Peyer's patch (tissue), 4 donors: ENCODE results near the gene CD6. TPM values are rescaled to one million over a fixed set of nuclear protein-coding genes. Genes with fewer than 3 reads are reported as not detected.
A peak's percentile ranks its signal among the peaks of the same experiment; 100 is the strongest.

ENCODE experiments used
- DNase-seq, 3 donors: peaks; one replicate each; pipeline ENCODE4 v3.0.0-alpha.2; 2017 to 2019
- H3K27ac ChIP-seq, 4 donors: fragments of 200-600 bp; sonication (generic); one replicate each; pipeline ENCODE4 v1.5.1; 2016 to 2019
- H3K27me3 ChIP-seq, 2 donors: fragments of 200-600 bp; sonication (generic); one replicate each; pipeline ENCODE4 v1.5.1; 2019
- H3K36me3 ChIP-seq, 3 donors: fragments of 200-600 bp; sonication (generic); one replicate each; pipeline ENCODE4 v1.5.1; 2016 to 2019
- H3K4me1 ChIP-seq, 4 donors: fragments of 200-600 bp; sonication (generic); one replicate each; pipeline ENCODE4 v1.5.1; 2016 to 2019
- H3K4me3 ChIP-seq, 4 donors: fragments of 200-600 bp; sonication (generic); 1 replicate in 3 of 4; 2 replicates in 1 of 4; pipeline ENCODE4 v1.5.1; 2016 to 2019; ENCODE audit warnings: mild to moderate bottlenecking in 1 of 4
- H3K9me3 ChIP-seq, 4 donors: fragments of 200-600 bp; sonication (generic); one replicate each; pipeline ENCODE4 v1.5.1; 2016 to 2019; ENCODE audit warnings: mild to moderate bottlenecking in 1 of 4
- POLR2A ChIP-seq, 2 donors: fragments of 450-650 bp; IDR thresholded peaks; one replicate each; pipeline ENCODE4 v1.5.1; 2017; ENCODE audit warnings: antibody characterized with exemption in 2 of 2, mild to moderate bottlenecking in 2 of 2, moderate library complexity in 2 of 2
- total RNA-seq, 4 donors: library from RNA; depleted of rRNA; stranded (reverse); fragments of >200 nt; gene quantifications; one replicate each; pipeline ENCODE4 v1.1.0, GENCODE V29; 2016
- TF ChIP-seq, protein P1 (sequence below), 6 experiments: fragments of 450-650 bp in 4 of 6; fragments of 200-600 bp in 2 of 6; sonication (generic) in 1 of 6; IDR thresholded peaks; one replicate each; pipeline ENCODE4 v1.5.1; 2017 to 2019; ENCODE audit warnings: antibody characterized with exemption in 6 of 6, mild to moderate bottlenecking in 3 of 6, moderate library complexity in 1 of 6

The CD6 gene, protein sequence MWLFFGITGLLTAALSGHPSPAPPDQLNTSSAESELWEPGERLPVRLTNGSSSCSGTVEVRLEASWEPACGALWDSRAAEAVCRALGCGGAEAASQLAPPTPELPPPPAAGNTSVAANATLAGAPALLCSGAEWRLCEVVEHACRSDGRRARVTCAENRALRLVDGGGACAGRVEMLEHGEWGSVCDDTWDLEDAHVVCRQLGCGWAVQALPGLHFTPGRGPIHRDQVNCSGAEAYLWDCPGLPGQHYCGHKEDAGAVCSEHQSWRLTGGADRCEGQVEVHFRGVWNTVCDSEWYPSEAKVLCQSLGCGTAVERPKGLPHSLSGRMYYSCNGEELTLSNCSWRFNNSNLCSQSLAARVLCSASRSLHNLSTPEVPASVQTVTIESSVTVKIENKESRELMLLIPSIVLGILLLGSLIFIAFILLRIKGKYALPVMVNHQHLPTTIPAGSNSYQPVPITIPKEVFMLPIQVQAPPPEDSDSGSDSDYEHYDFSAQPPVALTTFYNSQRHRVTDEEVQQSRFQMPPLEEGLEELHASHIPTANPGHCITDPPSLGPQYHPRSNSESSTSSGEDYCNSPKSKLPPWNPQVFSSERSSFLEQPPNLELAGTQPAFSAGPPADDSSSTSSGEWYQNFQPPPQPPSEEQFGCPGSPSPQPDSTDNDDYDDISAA
- total RNA-seq = 10 to 100 TPM in 1 of 4 donors, 1 to 10 TPM in 3; 3.3 to 15.7 (median 4.7) TPM

DNA sequence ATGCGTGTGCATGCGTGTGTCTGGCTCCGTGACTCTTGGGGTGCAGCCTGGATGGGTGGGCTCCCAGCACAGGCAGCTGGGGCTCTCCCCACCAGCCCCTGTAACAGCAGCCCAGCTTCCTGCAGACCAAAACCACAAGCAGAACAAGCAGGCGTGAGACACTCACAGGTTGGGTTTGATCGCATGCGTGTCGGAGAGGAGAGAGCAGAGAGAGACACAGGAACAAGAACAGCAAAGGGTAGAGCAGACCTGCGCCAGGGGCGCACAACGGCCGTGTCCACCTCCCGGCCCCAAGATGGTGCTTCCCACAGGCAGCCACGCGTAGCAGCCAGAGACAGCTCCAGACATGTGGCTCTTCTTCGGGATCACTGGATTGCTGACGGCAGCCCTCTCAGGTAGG, at the start of gene CD6:
Gene CD6 (plus strand): TSS at position 161 of the 400 bp plus-strand sequence. CDS start 186 bp downstream, at position 347.
- H3K4me1 ChIP-seq = peaks cover 0 to 9% (median 4%) of the 10 kb centered on the region in 4 donors
- peak within 1 kb of the TSS; percentile 67 to 76 (median 71) for H3K27ac ChIP-seq
- peak within 1 kb of the TSS; percentile 40 to 43 (median 41) for H3K4me3 ChIP-seq
- TF ChIP-seq POLR2A (IDR thresholded peaks at IDR 0.05) = no peak
- TF ChIP-seq, protein P1, sequence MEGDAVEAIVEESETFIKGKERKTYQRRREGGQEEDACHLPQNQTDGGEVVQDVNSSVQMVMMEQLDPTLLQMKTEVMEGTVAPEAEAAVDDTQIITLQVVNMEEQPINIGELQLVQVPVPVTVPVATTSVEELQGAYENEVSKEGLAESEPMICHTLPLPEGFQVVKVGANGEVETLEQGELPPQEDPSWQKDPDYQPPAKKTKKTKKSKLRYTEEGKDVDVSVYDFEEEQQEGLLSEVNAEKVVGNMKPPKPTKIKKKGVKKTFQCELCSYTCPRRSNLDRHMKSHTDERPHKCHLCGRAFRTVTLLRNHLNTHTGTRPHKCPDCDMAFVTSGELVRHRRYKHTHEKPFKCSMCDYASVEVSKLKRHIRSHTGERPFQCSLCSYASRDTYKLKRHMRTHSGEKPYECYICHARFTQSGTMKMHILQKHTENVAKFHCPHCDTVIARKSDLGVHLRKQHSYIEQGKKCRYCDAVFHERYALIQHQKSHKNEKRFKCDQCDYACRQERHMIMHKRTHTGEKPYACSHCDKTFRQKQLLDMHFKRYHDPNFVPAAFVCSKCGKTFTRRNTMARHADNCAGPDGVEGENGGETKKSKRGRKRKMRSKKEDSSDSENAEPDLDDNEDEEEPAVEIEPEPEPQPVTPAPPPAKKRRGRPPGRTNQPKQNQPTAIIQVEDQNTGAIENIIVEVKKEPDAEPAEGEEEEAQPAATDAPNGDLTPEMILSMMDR (IDR thresholded peaks at IDR 0.05) = no peak
- no peaks in the 10 kb centered on the region for H3K27me3 ChIP-seq
- peak in 2 of 3 donors; percentile 81 to 84 for DNase-seq
- H3K36me3 ChIP-seq = no peaks in the 10 kb centered on the region
- H3K9me3 ChIP-seq = no peaks in the 10 kb centered on the region

DNA sequence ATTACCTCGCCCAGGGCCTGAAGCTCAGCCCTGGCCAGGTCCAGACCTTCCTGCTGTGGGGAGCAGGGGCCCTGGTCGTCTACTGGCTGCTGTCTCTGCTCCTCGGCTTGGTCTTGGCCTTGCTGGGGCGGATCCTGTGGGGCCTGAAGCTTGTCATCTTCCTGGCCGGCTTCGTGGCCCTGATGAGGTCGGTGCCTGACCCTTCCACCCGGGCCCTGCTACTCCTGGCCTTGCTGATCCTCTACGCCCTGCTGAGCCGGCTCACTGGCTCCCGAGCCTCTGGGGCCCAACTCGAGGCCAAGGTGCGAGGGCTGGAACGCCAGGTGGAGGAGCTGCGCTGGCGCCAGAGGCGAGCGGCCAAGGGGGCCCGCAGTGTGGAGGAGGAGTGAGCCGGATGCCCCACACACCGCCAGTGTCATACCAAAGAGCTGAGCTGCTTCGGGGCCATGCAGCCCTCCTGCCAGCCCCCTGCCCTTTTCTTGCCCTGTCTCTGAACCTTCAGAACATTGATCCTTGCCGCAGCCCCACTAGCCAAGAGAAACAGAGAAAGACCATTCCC, 49.6 kb upstream of the CD6 start:
- Histone ChIP-seq H3K27ac (no peak overlapping the region), H3K9me3 (no peaks in the 10 kb centered on the region), H3K27me3 (peaks cover 0 to 10% of the 10 kb centered on the region in 2 donors), H3K4me1 (peaks cover 5 to 28% (median 12%) of the 10 kb centered on the region in 4 donors), H3K36me3 (peaks cover 0 to 36% (median 0%) of the 10 kb centered on the region in 3 donors), H3K4me3 (no peak overlapping the region)
- DNase-seq = peak in 1 of 3 donors; percentile 36
- no peak for TF ChIP-seq POLR2A (IDR thresholded peaks at IDR 0.05)

DNA sequence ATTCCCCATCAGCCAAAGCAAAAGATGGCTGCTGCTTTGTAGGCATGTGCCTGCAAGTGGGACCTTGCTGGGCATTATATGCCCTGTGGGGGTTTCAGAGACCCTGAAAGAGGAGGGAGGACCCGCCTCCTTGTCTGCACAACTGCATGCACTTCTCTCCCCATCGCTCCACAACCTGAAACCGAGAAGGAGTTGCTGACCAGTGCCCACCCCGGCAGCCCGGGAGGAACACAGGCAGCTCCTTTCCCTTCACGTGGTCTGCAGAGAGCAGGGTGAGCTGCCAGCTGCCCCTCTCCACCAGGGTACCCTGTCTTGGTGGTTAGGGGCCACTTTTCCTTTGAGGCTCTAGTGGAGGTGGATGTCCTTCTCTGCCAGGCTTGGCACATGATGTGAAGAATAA, 48.6 kb upstream of the CD6 start:
- TF ChIP-seq, protein P1 (IDR thresholded peaks at IDR 0.05) = no peak
- no peak for TF ChIP-seq POLR2A (IDR thresholded peaks at IDR 0.05)
- Histone ChIP-seq H3K4me1 (peaks cover 5 to 28% (median 12%) of the 10 kb centered on the region in 4 donors), H3K36me3 (peaks cover 0 to 36% (median 0%) of the 10 kb centered on the region in 3 donors), H3K4me3 (no peak overlapping the region), H3K9me3 (no peaks in the 10 kb centered on the region), H3K27me3 (peaks cover 0 to 10% of the 10 kb centered on the region in 2 donors), H3K27ac (no peak overlapping the region)
- DNase-seq = peak in 1 of 3 donors; percentile 26

DNA sequence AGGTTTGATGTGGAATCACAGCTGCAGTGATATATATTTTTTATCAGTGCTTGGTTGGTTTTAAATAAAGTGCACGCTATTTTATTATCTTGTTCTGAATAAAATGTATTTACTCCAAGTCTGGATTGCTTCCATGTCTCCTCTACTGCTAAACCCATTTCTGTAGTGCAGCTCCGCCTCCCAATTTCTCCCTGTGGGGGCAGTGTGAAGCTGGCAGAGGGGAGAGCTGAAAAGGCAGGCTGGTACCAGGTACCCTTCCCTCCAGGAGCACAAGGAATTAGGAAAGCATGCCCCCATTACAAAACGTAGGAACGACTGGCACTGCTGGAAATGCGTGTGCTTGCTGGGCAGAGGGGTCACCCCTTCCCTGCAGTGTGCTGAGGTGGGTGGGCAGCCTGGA, 48.2 kb upstream of the CD6 start:
- H3K4me3 ChIP-seq = no peak overlapping the region
- no peak overlapping the region for H3K27ac ChIP-seq
- TF ChIP-seq POLR2A (IDR thresholded peaks at IDR 0.05) = no peak
- TF ChIP-seq, protein P1 (IDR thresholded peaks at IDR 0.05) = no peak
- H3K27me3 ChIP-seq = peaks cover 0 to 10% of the 10 kb centered on the region in 2 donors
- H3K4me1 ChIP-seq = peaks cover 5 to 28% (median 12%) of the 10 kb centered on the region in 4 donors
- H3K36me3 ChIP-seq = peaks cover 0 to 36% (median 0%) of the 10 kb centered on the region in 3 donors
- peak in 1 of 3 donors; percentile 34 for DNase-seq
- H3K9me3 ChIP-seq = no peaks in the 10 kb centered on the region

DNA sequence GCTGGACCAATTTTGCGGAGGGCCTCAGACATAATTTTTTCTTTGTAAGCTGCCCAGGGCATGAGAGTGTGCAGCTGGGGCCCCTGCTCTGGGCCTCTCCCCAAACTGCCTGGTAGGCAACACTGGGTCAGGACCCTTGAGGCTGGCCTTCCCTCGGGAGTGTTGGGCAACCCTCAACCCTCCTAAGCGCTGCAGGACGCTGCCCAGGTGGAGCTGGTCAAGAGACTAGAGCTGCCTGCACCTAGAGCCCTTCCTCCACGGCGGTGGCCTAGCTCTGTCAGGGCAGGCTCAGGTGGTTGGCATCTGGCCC, 47.7 kb upstream of the CD6 start:
- H3K4me1 ChIP-seq = peaks cover 5 to 25% (median 11%) of the 10 kb centered on the region in 4 donors
- TF ChIP-seq POLR2A (IDR thresholded peaks at IDR 0.05) = no peak
- TF ChIP-seq, protein P1 (IDR thresholded peaks at IDR 0.05) = no peak
- H3K27ac ChIP-seq = peak overlapping the region in 1 of 4 donors; percentile 70

More for the DNA sequence above, 47.7 kb upstream of the CD6 start:
- H3K4me3 ChIP-seq = peak overlapping the region in 2 of 4 donors; percentile 73 to 80
- peaks cover 0 to 36% (median 0%) of the 10 kb centered on the region in 3 donors for H3K36me3 ChIP-seq
- no peaks in the 10 kb centered on the region for H3K9me3 ChIP-seq
- H3K27me3 ChIP-seq = peaks cover 0 to 10% of the 10 kb centered on the region in 2 donors
- DNase-seq = no peak
